Glomerular visceral epithelial cell (primary cell): ENCODE measurements around the gene HDAC3.

Source experiments
- DNase-seq: peaks from one replicate; pipeline ENCODE4 v3.0.0-alpha.2; 2016; ENCODE audit errors: extremely low spot score

HDAC3 gene

GRCh38 chr5:141602606-141603005, 34.0 kb downstream of the HDAC3 start:
- no peak for DNase-seq

DNA sequence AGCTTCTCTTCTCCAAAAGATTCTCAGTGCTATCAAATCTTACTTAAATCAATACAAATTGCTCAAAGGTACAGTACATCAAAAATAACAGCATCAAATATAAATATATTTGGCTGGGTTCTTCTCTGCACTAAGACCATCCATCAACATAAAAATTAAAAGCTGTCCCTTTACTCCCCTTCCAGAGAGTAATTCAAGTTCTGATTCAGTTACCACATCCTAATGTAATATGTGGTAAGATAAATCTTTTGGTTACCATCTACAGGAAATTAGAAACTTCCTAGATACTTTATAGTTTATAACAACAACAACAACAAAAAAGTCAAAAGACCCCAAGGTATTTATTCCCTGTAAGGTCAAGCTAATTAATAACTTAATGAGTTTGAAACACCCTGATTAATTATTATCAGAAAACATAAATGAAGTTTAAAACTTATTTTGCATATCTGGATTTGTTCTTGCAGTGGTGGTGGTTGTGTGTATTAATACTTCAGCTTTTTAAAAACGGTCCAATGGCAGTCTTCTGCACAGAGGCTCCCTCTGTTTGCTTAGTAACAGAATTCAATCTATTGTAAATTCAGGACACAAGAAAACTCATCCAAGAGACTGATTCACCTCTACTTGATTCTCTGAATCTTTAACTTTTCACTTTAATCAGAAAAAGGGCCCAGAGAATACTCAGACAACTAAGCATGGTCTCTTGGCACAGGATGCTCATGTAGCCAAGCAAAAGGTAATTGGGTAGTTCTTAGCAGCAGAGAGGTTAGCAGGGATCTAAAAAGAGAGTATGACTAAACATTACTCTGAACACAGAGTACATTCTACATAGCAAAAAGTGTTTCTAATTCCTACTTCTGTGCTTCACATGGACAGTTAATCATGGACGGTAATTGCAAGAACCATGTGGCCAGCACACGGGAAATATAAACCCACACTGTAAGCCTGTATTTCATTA, 38.0 kb downstream of the HDAC3 start:
- DNase-seq: peak; percentile 21

GRCh38 chr5:141597814-141598213, 38.8 kb downstream of the HDAC3 start:
- no peak for DNase-seq

- no peak for DNase-seq
Measured at GRCh38 chr5:141597394-141597793, 39.3 kb downstream of the HDAC3 start.

DNA sequence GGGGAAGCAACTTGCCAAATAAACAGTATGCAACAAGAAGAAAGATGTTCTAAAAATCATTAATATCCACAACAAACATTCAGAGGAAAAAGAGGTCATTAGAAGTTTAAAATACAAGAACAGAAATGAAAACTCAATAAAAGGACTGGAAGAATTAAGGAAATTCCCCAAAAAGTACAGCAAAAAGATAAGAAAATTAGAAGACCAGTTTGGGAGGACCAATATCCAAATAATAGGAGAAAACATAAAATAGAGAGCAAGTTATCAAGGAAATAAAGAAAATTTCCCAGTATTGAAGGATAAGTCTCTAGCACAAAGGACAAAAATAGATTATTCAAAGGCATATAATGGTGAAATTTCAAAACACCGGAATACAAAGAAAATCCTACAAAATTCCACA, 39.8 kb downstream of the HDAC3 start:
- DNase-seq: no peak

GRCh38 chr5:141590127-141590526, 46.5 kb downstream of the HDAC3 start:
- DNase-seq: no peak

DNA sequence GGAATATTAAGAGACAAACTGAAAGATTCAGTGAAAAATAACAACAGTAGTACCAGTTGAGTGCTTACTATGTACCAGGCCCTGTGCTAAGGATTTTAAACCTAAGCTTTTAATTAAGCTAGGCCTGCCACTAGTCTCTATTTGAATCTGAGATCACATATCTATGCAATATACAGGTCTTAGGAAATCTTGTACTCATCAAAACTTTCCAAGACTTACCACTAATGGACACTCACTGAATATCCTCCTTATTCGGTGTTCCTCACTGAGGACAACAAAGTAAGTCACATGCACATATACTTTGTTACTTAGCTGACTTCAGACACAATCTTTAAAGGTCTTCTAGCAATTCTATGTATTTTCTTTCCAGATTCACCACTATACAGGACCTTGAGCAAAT, 50.4 kb downstream of the HDAC3 start:
- no peak for DNase-seq

DNA sequence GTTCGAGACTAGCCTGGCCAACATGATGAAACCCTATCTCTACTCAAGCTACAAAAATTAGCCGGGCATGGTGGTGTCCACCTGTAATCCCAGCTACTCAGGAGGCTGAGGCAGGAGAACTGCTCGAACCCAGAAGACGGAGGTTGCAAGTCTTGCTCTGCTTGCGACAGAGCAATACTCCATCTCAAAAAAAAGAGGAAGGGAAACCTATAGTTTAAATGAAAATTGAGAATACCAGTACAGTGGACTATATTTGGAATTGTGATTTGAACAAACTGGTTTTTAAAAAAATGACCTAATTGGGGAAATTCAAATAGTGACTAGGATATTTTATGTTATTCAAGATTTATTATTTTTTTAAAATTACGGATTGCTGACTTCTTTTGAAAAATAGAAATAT, 51.1 kb downstream of the HDAC3 start:
- no peak for DNase-seq

GRCh38 chr5:141574122-141574510, 62.5 kb downstream of the HDAC3 start:
- no peak for DNase-seq

- DNase-seq: no peak
Measured at GRCh38 chr5:141573489-141574121, 63.0 kb downstream of the HDAC3 start.
